ENCODE results near the gene OR2L3.

- TF ChIP-seq POLR2A (IDR thresholded peaks at IDR 0.05; ENCODE audit: low read depth, low read length) (no peak), POLR2AphosphoS5 (IDR thresholded peaks at IDR 0.05; ENCODE audit: low read depth, low read length) (no peak)
Observed at GRCh38 chr1:248065604-248066003, 19.0 kb downstream of the OR2L3 start.
